Muscle layer of duodenum (tissue), 2 donors: ENCODE measurements around the gene PRICKLE4.
A peak's percentile ranks its signal among the peaks of the same experiment; 100 is the strongest.

Experiments used
- H3K27ac ChIP-seq: one replicate; pipeline ENCODE4 v1.7.0; 2013; ENCODE audit warnings: mild to moderate bottlenecking, low read length
- H3K27me3 ChIP-seq: one replicate; pipeline ENCODE4 v1.7.0; 2013; ENCODE audit warnings: low read depth, mild to moderate bottlenecking, control low read depth, low read length
- H3K36me3 ChIP-seq, 2 donors: one replicate each; pipeline ENCODE4 v1.7.0; 2013; ENCODE audit warnings: low read length in 2 of 2, control low read depth in 1 of 2, mild to moderate bottlenecking in 1 of 2; ENCODE audit not compliant: insufficient read depth in 2 of 2, control insufficient read depth in 1 of 2
- H3K4me1 ChIP-seq, 2 donors: one replicate each; pipeline ENCODE4 v1.7.0; 2013; ENCODE audit warnings: low read length in 2 of 2, mild to moderate bottlenecking in 2 of 2, control low read depth in 1 of 2, moderate library complexity in 1 of 2; ENCODE audit not compliant: insufficient read depth in 2 of 2, control insufficient read depth in 1 of 2
- H3K4me3 ChIP-seq, 2 donors: one replicate each; pipeline ENCODE4 v1.7.0; 2013; ENCODE audit warnings: low read length in 2 of 2, low read depth in 1 of 2, mild to moderate bottlenecking in 1 of 2
- H3K9me3 ChIP-seq, 2 donors: one replicate each; pipeline ENCODE4 v1.7.0; 2013; ENCODE audit warnings: low read length in 2 of 2, control low read depth in 1 of 2, mild to moderate bottlenecking in 1 of 2; ENCODE audit not compliant: control insufficient read depth in 1 of 2
- donor health status: healthy.

PRICKLE4 gene

DNA sequence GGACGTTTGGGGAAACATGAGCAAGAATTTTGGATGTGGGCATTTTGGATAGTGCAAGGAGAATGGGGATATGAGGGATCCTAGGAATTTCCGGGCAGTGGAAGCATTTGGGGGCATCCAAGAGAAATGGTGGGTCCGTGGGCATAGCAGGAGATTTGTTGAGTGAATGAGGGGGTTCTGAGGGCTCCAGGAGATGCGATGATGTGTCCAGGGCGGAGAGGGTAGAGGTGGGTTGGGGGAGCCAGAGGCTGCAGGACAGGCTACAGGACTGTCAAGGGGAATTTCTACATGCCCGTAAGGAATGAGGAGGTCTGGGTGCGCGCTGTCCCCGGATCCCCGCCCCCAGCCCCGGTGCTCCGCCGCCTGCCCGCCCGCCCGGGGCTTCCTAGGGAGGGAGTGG lies 1.2 kb upstream of the PRICKLE4 start:
- Histone ChIP-seq H3K9me3 (no peaks in the 10 kb centered on the region), H3K27ac (peak overlapping the region; percentile 16), H3K36me3 (peaks cover 11 to 23% of the 10 kb centered on the region in 2 donors), H3K4me3 (peak overlapping the region; percentile 67 to 87), H3K4me1 (peaks cover 14 to 25% of the 10 kb centered on the region in 2 donors), H3K27me3 (no peaks in the 10 kb centered on the region)

DNA sequence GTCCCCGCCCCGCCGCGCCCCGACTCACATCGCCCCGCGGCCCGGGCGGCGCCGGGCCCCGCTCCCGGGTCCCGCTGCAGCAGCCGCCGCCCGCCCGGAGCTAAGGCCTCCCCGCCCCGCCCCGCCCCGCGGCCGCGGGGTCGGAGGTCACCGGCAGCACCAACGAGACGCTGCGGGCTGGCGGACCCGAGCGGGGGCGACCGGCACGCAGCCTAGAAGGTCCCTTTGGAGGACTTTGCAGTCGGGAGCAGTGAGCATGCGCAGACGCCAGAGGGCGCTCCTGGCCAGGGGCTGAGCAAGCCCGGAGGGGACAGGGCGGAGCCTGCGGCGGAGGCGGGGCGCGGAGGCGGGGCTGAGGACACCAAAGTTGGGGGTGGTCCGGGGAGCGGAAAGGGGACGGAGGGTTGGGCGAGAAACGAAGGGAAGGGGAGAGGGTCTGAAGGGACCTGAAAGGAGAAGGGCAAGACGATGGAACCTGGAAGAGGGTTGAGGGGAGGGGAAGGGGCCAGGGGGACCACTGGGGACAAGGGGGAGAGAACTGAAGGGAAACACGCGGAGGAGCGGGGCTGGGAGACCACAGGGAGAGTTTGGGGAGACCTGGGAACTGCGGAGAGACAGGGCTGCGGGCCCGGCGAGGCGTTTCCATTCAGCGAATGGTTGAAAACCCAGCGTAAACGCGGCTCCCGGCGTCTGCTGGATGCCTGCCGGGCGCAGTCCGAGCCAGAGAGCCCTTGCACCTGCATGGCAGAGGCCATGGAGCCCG lies 613 bp upstream of the PRICKLE4 start, which contains the start of gene FRS3:
Gene FRS3 (minus strand): TSS at position 113 of the 763 bp plus-strand sequence. CDS start 2,913 bp downstream, outside the sequence.
- peak within 1 kb of the TSS; percentile 72 for H3K27ac ChIP-seq
- H3K9me3 ChIP-seq, result no peaks in the 10 kb centered on the region
- peak within 1 kb of the TSS; percentile 80 to 87 for H3K4me3 ChIP-seq
- no peaks in the 10 kb centered on the region for H3K27me3 ChIP-seq
- peaks cover 6 to 17% of the 10 kb centered on the region in 2 donors for H3K36me3 ChIP-seq
- peaks cover 17 to 30% of the 10 kb centered on the region in 2 donors for H3K4me1 ChIP-seq

DNA sequence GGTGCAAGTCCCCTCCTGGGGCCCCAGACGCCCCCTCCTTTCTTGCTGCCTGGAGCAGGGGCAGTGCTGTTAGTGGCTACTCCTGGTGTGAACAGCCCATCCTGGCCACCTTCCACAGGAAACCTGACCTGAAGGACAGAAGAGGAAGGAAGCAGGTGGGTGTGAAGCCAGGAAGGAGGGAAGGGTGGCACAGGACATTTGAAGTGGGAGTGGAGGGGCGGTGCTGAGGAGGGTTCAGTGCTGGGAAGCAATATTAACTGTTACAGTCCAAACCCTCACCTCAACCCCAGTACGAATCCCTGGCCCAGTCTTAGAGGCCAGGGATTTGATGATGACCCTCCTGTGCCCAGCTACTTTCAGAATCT lies 766 bp downstream of the PRICKLE4 start:
- Histone ChIP-seq H3K9me3 (no peaks in the 10 kb centered on the region), H3K4me3 (peak overlapping the region; percentile 63 to 87), H3K4me1 (peaks cover 23 to 43% of the 10 kb centered on the region in 2 donors), H3K27ac (peak overlapping the region; percentile 61), H3K36me3 (peaks cover 0 to 11% of the 10 kb centered on the region in 2 donors), H3K27me3 (no peaks in the 10 kb centered on the region)

GRCh38 chr6:41783106-41783780 lies 2.7 kb downstream of the PRICKLE4 start:
- H3K27ac ChIP-seq, result no peak overlapping the region
- no peaks in the 10 kb centered on the region for H3K36me3 ChIP-seq
- no peak overlapping the region for H3K4me3 ChIP-seq
- H3K4me1 ChIP-seq, result peaks cover 23 to 42% of the 10 kb centered on the region in 2 donors
- no peaks in the 10 kb centered on the region for H3K27me3 ChIP-seq
- no peaks in the 10 kb centered on the region for H3K9me3 ChIP-seq

- Histone ChIP-seq H3K9me3 (no peaks in the 10 kb centered on the region), H3K27me3 (no peaks in the 10 kb centered on the region), H3K4me3 (no peak overlapping the region), H3K36me3 (peaks cover 8% of the 10 kb centered on the region in 2 donors), H3K4me1 (peaks cover 16 to 39% of the 10 kb centered on the region in 2 donors), H3K27ac (peak overlapping the region; percentile 28)
Observed at GRCh38 chr6:41784581-41785171, 4.1 kb downstream of the PRICKLE4 start.

- peaks cover 13 to 14% of the 10 kb centered on the region in 2 donors for H3K36me3 ChIP-seq
- no peaks in the 10 kb centered on the region for H3K9me3 ChIP-seq
- H3K4me1 ChIP-seq, result peaks cover 16 to 39% of the 10 kb centered on the region in 2 donors
- no peaks in the 10 kb centered on the region for H3K27me3 ChIP-seq
- peak overlapping the region; percentile 25 for H3K27ac ChIP-seq
- H3K4me3 ChIP-seq, result no peak overlapping the region
Observed at GRCh38 chr6:41785254-41785653, 4.7 kb downstream of the PRICKLE4 start.

DNA sequence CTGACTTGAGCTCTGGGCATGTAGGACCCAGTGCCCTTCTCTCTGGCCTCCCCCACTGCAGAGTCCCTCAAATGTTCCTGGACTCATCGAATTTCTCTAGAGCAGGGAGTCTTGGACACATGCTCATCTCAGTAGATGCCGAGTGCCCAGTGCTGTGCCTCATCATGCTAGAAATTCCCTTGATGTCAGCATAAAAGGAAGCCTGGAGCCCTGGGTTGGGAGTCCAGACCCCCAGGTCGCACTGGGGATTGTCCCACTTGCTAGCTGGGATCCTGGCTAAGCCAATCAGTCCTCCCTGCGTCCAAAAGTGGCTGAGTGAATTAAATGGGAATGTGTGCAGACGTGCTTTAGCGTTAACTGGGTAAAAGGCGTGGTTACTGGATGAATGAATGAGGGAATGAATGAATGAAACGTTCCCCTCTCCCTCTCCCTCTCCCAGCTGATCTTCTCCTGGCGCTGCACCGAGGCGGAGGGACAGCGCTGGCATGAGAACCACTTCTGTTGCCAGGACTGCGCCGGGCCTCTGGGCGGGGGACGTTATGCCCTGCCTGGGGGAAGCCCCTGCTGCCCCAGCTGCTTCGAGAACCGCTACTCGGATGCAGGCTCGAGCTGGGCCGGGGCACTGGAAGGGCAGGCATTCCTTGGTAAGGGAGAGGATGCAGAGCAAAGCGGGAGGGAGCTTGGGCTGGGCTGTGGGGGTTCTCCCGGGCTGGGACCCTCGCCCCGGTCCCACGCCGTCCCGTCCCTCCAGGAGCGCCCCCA lies 5.3 kb downstream of the PRICKLE4 start:
- Histone ChIP-seq H3K4me3 (peak overlapping the region; percentile 17 to 97), H3K36me3 (peaks cover 19 to 20% of the 10 kb centered on the region in 2 donors), H3K27me3 (no peaks in the 10 kb centered on the region), H3K27ac (no peak overlapping the region), H3K4me1 (peaks cover 16 to 37% of the 10 kb centered on the region in 2 donors), H3K9me3 (no peaks in the 10 kb centered on the region)

DNA sequence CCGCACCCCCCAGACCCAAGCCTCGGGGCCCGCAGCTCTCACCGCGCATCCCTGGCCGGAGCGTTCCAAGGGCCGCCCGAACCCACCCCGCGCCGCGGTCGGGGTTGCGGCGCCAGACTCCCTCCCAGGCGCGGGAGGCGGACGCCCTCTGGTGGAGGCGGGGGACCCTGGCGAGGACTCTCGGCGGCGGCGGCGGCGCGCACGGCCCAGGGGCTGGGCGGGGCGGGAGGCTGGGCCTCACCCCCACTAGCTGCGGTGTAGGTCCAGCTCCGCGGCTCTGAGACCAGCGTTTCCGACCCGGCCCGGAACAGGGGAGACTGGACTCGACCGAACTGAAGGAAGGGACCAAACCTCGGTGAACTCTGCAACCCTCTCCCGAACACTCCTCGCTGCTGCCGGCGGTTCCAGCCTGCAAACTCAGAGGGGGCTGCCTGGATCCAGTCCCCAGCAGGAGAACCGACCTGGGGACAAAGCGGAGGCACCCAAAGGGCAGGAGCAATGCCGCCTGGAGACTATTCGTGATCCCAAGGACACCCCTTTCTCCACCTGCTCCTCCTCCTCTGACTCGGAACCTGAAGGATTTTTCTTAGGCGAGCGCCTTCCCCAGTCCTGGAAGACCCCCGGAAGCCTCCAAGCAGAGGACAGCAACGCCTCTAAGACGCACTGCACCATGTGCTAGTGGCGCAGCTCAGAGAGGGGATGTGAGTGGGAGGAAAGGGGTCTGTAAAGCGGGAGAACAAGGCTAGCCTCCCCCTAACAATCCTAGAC lies 6.1 kb downstream of the PRICKLE4 start:
- Histone ChIP-seq H3K9me3 (no peaks in the 10 kb centered on the region), H3K27ac (peak overlapping the region; percentile 98), H3K4me3 (peak overlapping the region; percentile 96 to 97), H3K4me1 (peaks cover 16 to 30% of the 10 kb centered on the region in 2 donors), H3K27me3 (no peaks in the 10 kb centered on the region), H3K36me3 (peaks cover 24 to 25% of the 10 kb centered on the region in 2 donors)

- Histone ChIP-seq H3K36me3 (peaks cover 31 to 32% of the 10 kb centered on the region in 2 donors), H3K4me1 (peaks cover 16 to 26% of the 10 kb centered on the region in 2 donors), H3K27me3 (no peaks in the 10 kb centered on the region), H3K4me3 (peak within 1 kb of the TSS; percentile 96 to 97), H3K27ac (peak within 1 kb of the TSS; percentile 98), H3K9me3 (no peaks in the 10 kb centered on the region)
Observed at GRCh38 chr6:41787219-41787917, 6.8 kb downstream of the PRICKLE4 start, which contains the start of gene TOMM6. TSS of gene TOMM6 (plus strand) at chr6:41787694. CDS start at chr6:41787698, 4 bp downstream.

DNA sequence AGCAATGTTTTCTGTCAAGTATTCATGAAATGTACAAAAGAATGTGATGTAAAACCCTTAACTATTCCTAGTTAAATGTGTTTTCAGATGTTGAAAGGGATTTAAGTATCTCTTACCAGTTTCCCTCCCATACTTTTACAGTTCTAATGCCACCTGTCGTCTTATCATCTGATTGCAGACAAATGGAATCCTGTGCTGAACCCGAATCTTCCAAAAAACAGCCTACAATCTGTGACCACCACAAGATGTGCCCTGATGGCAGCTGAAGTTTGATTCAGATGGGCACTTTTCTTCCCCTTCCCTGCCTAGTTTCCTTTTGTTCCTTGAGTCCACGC lies 8.8 kb downstream of the PRICKLE4 start:
- H3K27me3 ChIP-seq, result no peaks in the 10 kb centered on the region
- no peak overlapping the region for H3K27ac ChIP-seq
- H3K4me3 ChIP-seq, result no peak overlapping the region
- H3K36me3 ChIP-seq, result peaks cover 34 to 35% of the 10 kb centered on the region in 2 donors
- peaks cover 9 to 26% of the 10 kb centered on the region in 2 donors for H3K4me1 ChIP-seq
- no peaks in the 10 kb centered on the region for H3K9me3 ChIP-seq
